Right lobe of liver (tissue), 6 donors: Measurements from ENCODE around the gene RHEX. TPM values are rescaled to one million over a fixed set of nuclear protein-coding genes. Genes with fewer than 3 reads are reported as not detected.
A peak's percentile ranks its signal among the peaks of the same experiment; 100 is the strongest.
"Not testable (repeated sequence)": the region's sequence is repeated elsewhere in the genome, so short reads cannot be mapped to it uniquely, and the experiment has no call there.

ENCODE experiments used
- ATAC-seq, 4 donors: fragments of 200-7000 bp; cut with Tn5 transposase; one replicate each; pipeline ENCODE4 v1.9.1; 2020; ENCODE audit warnings: mild to moderate bottlenecking in 4 of 4, moderate library complexity in 4 of 4
- DNase-seq, 3 donors: peaks; one replicate each; pipeline ENCODE4 v3.0.0-alpha.2; 2020
- H3K27ac ChIP-seq, 3 donors: fragments of 200-600 bp; one replicate each; pipeline ENCODE4 v1.8.0; 2022
- H3K27me3 ChIP-seq, 2 donors: fragments of 200-600 bp; one replicate each; pipeline ENCODE4 v1.8.0; 2022
- H3K36me3 ChIP-seq, 4 donors: fragments of 200-600 bp; sonication (generic) in 1 of 4; one replicate each; pipeline versions ENCODE4 v1.5.1 to v1.8.0; 2017 to 2022; ENCODE audit warnings: control low read depth in 1 of 4
- H3K4me1 ChIP-seq, 4 donors: fragments of 200-600 bp; sonication (generic) in 1 of 4; one replicate each; pipeline versions ENCODE4 v1.5.1 to v1.8.0; 2017 to 2022; ENCODE audit warnings: control low read depth in 1 of 4
- H3K4me3 ChIP-seq, 3 donors: fragments of 200-600 bp; one replicate each; pipeline ENCODE4 v1.8.0; 2022
- H3K9me3 ChIP-seq, 4 donors: fragments of 200-600 bp; sonication (generic) in 1 of 4; one replicate each; pipeline versions ENCODE4 v1.5.1 to v1.8.0; 2017 to 2022; ENCODE audit warnings: control low read depth in 1 of 4
- POLR2A ChIP-seq: fragments of 450-650 bp; IDR thresholded peaks from one replicate; pipeline ENCODE4 v1.6.1; 2017; ENCODE audit warnings: antibody characterized with exemption, mild to moderate bottlenecking
- WGBS: methylation state at CpG from one replicate; pipeline ENCODE4 v1.1.6; 2018; ENCODE audit warnings: low coverage, low lambda C conversion rate; ENCODE audit not compliant: insufficient coverage; ENCODE audit errors: missing lambda C conversion rate; 5-methylcytosine and 5-hydroxymethylcytosine counted together
- intact Hi-C, 2 donors: fragments of 100-400 bp; cut with DNase I; formaldehyde crosslinking; loops; one replicate each; pipeline versions ENCODE4 v1.11.2 to v1.14.1; 2022
- long read RNA-seq: library from polyadenylated mRNA; unstranded; transcript quantifications from one replicate; pipeline ENCODE4 v2.0.0, GENCODE V29; 2019
- total RNA-seq, 6 experiments: library from RNA; depleted of rRNA in 2 of 6; stranded (reverse); fragments of >200 nt in 2 of 6; fragmentation: NEBNext Ultra II Directional in 3 of 6; extraction: Animal tissue kit (Norgen Biotek cat#: 25700) in 3 of 6; gene quantifications; one replicate each; pipeline versions ENCODE4 v1.1.0 to v1.2.4, GENCODE V29; 2016 to 2023
- TF ChIP-seq, protein P1 (sequence below), 4 donors: fragments of 200-600 bp in 3 of 4; fragments of 450-650 bp in 1 of 4; IDR thresholded peaks; one replicate each; pipeline versions ENCODE4 v1.5.1 to v1.8.0; 2016 to 2022; ENCODE audit warnings: antibody characterized with exemption in 4 of 4, mild to moderate bottlenecking in 2 of 4
- donor health status: DM: no; HTN: yes; CAD: no.
- donor health status: DM: no; HTN: no; CAD: no.
- donor health status: DM: no; HTN: no; CAD: no.
- donor health status: DM: no; HTN: yes; CAD: no.
- donor health status: DM: no; HTN: yes; CAD: no.

RHEX gene
- under 1 TPM in 5 of 6 experiments, not detected in 1; 0.18 to 0.57 (median 0.26) TPM for total RNA-seq
- long read RNA-seq: 0 reads

GRCh38 chr1:206052919-206053610, at the start of gene RHEX:
Gene RHEX, plus strand, starts transcription at chr1:206053173. Its CDS starts 44,656 bp downstream, at chr1:206097829.
- Histone ChIP-seq H3K4me1 (peaks cover 0 to 31% (median 6%) of the 10 kb centered on the region in 4 donors), H3K27ac (peak within 1 kb of the TSS; percentile 17 to 63 (median 51)), H3K4me3 (peak within 1 kb of the TSS in 2 of 3 donors; percentile 5 to 44)
- H3K36me3 ChIP-seq, H3K27me3 ChIP-seq, H3K9me3 ChIP-seq, intact Hi-C loops: not testable (repeated sequence)
- ATAC-seq (peak; percentile 71 to 95 (median 86)), DNase-seq (peak; percentile 64 to 87 (median 67))
- 53% methylated on average over 4 of the region's 17 CpGs for WGBS

DNA sequence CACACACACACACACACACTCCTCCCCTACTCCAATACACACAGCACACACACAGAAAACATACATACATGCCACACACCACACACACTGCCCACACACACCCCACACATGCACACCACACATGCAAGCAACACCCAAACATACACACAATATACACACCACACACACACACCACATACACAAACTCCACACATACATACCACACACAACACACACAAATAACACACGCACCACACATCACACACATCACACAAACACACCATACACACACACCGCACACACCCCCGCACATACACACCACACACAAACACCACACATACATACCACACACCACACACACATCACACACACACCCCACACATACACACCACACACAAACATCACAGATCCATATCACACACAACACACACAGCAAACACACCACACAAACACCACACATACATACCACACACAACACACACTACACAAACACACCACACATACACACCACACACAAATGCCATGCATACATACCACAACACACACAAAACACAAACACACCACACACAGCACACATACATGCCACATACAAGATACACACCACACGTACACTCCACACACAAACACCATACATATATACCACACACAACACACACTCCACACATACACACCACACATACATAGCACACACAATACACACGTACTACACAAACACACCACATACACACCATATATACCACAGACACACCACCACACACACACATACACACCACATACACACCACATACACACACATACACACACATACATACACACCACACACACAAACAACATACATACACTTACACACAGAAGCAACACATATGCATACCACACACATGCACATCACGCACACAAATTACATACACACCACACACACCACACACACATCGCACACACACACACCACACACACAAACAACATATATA, 48.8 kb upstream of the RHEX start:
- DNase-seq (no peak), ATAC-seq (no peak)
- Histone ChIP-seq H3K36me3 (no peaks in the 10 kb centered on the region), H3K27ac (no peak overlapping the region), H3K4me3 (no peak overlapping the region), H3K4me1 (peaks cover 0 to 8% (median 0%) of the 10 kb centered on the region in 4 donors), H3K9me3 (no peaks in the 10 kb centered on the region), H3K27me3 (no peaks in the 10 kb centered on the region)
- 91% methylated on average over 7 of the region's 7 CpGs for WGBS
- TF ChIP-seq POLR2A: no peak
- TF ChIP-seq, protein P1, sequence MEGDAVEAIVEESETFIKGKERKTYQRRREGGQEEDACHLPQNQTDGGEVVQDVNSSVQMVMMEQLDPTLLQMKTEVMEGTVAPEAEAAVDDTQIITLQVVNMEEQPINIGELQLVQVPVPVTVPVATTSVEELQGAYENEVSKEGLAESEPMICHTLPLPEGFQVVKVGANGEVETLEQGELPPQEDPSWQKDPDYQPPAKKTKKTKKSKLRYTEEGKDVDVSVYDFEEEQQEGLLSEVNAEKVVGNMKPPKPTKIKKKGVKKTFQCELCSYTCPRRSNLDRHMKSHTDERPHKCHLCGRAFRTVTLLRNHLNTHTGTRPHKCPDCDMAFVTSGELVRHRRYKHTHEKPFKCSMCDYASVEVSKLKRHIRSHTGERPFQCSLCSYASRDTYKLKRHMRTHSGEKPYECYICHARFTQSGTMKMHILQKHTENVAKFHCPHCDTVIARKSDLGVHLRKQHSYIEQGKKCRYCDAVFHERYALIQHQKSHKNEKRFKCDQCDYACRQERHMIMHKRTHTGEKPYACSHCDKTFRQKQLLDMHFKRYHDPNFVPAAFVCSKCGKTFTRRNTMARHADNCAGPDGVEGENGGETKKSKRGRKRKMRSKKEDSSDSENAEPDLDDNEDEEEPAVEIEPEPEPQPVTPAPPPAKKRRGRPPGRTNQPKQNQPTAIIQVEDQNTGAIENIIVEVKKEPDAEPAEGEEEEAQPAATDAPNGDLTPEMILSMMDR (IDR thresholded peaks at IDR 0.05): no peak
- intact Hi-C loops: no loop called here

DNA sequence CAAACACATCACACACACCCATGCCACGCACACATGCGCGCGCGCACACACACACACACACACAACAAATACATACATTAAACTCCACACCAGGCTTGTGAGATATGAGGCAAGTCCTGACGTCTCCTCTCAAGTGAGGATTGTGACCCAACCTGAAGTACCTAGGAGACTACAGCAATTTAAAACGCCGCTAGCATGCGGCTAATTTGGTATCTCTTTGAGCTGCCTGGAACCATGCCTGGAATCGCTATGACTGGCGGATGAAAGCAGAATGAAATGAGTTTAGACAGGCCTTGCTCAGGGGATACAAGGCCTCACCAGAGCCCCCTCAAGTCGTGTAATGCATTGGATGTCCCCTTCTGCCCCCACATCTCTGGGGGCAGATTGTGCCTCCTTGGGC, 48.1 kb upstream of the RHEX start:
- H3K9me3 ChIP-seq: no peaks in the 10 kb centered on the region
- no peak for ATAC-seq
- peaks cover 0 to 8% (median 0%) of the 10 kb centered on the region in 4 donors for H3K4me1 ChIP-seq
- DNase-seq: no peak
- no peak overlapping the region for H3K4me3 ChIP-seq
- no peaks in the 10 kb centered on the region for H3K36me3 ChIP-seq
- no peak overlapping the region for H3K27ac ChIP-seq
- 76% methylated on average over 9 of the region's 12 CpGs for WGBS
- H3K27me3 ChIP-seq: no peaks in the 10 kb centered on the region
- intact Hi-C loops: no loop called here
- no peak for TF ChIP-seq POLR2A
- TF ChIP-seq, protein P1 (IDR thresholded peaks at IDR 0.05): no peak

DNA sequence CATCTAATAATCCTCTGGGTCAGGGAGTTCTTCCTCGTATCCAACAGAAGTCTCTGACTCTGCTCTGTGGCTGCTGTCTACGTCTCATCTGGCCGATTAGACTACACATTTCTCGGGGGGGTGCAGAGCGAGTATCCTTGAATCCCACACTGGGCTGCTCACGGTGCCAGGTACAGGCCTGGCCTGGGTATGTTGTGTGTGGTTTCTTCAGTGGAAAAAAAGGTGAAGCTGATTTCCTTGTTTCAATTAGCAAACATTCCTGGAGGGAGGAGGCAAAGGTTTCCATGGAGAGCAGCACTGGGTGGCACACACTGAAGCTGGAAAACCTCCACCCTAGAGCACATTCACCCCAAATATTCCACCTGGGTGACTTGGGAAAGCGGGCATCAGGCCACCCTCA, 47.7 kb upstream of the RHEX start:
- DNase-seq (no peak), ATAC-seq (no peak)
- Histone ChIP-seq H3K36me3 (no peaks in the 10 kb centered on the region), H3K4me3 (no peak overlapping the region), H3K27me3 (no peaks in the 10 kb centered on the region), H3K27ac (no peak overlapping the region), H3K4me1 (peaks cover 0 to 8% (median 0%) of the 10 kb centered on the region in 4 donors), H3K9me3 (no peaks in the 10 kb centered on the region)
- TF ChIP-seq, protein P1 (IDR thresholded peaks at IDR 0.05): no peak
- no peak for TF ChIP-seq POLR2A
- intact Hi-C loops: no loop called here
- 86% methylated on average over 7 of the region's 7 CpGs for WGBS
